Erythroblast (primary cell): ENCODE measurements around the gene PCAT6.

Source experiments
- GATA1 ChIP-seq: IDR thresholded peaks from 2 replicates; pipeline ENCODE4 v1.6.1; 2011; ENCODE audit warnings: low read depth, mild to moderate bottlenecking, control low read depth, low read length, moderate library complexity
- POLR2A ChIP-seq: IDR thresholded peaks from 2 replicates; pipeline ENCODE4 v1.6.1; 2011; ENCODE audit warnings: mild to moderate bottlenecking, low read length

DNA sequence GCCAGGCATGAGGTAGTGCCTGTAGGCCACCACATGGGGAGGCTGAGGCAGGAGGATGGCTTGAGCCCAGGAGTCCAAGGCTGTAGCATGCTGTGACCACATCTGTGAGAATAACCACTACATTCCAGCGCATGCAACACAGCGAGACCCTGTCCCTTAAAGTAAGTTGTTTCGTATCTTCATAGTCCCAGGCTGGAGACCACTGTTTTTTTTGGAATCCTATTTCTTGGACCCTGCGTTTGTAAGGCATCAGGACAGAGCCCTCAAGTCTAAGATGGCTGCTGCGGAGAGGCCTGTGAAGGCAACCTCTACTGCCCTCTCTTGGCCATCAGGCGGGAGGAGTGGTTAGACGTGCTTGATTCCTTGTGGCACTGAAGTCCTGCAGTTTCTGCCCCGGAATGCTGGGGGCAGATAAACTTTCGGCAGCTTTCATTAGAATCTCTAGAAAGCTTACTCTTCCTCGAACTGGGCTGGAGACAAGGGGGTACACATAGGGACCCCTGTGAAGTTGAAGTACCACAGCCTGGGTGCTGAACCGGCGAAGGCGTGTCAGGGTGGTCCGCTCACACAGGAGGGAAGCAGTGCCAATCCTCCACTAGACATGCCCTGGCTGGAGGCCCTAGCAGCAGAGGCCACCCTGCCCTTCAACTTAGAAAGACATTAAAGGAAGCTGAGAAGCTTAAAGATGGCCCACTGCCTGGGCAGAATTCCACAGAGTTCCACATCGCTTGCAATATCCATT lies 41.6 kb downstream of the PCAT6 start:
- TF ChIP-seq POLR2A (no peak), GATA1 (no peak)
